ENCODE results near the gene ITGB1. TPM values are rescaled to one million over a fixed set of nuclear protein-coding genes. Genes with fewer than 3 reads are reported as not detected.
A peak's percentile ranks its signal among the peaks of the same experiment; 100 is the strongest.

The ITGB1 gene
- total RNA-seq, 1 experiment from 2014 or later, result 317 TPM

DNA sequence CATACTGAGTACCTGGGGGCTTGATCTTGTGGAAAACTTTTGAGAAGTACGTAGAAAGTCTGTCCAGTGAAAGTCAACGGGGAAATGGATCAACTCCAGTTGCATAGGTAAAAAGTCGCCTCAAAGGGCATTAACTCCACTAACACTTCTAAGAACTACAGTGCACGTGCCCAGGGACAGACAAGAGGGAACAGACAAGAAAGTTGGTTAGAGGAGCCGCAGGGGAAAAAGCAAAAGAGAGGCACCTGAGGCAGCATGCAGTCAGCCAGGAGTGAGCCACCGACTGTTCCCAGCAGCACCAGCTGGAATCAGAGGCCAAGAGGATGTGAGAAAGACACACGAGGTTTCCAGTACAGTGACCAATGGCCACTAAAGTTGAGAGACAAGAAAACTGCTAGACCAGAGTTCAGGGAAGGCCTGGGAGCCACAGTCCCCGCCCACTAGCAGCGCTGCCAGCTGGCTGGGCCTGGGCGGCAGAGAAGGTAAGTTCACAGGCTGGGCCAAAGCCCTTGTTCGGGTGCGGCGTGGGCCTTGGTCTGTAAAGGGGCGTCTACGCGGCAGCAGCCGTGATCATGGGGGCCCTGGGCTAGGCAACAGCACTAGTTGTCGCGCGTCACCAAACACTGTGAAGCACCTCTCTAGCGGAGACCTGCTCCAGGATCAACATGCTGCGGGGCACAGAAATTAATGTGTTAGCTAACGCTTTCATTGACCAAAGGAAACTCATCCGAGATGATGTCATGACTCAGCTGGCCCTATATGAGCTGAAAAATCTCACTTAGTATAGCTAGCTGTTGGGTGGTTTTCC, 14.0 kb downstream of the ITGB1 start:
- Mint-ChIP-seq H3K27ac (peak overlapping the region; percentile 80), H3K36me3 (no peaks in the 10 kb centered on the region), H3K4me3 (no peak overlapping the region), H3K27me3 (ENCODE audit: low read depth) (no peaks in the 10 kb centered on the region), H3K4me1 (peaks cover 80% of the 10 kb centered on the region), H3K9me3 (no peaks in the 10 kb centered on the region)
- DNase-seq (ENCODE audit: low spot score) (peak; percentile 32), ATAC-seq (peak; percentile 86)
- POLR2A ChIA-PET, result interaction anchor here (0.6 to 1.3 kb wide), 3 partner anchors 11 to 52 kb away, joined by 3 read pairs; no protein-coding TSS in a partner anchor
- no peak for TF ChIP-seq ZNF219 (CRISPR knock-in tag; IDR thresholded peaks at IDR 0.05; ENCODE audit: borderline replicate concordance)
- TF ChIP-seq, protein P1, sequence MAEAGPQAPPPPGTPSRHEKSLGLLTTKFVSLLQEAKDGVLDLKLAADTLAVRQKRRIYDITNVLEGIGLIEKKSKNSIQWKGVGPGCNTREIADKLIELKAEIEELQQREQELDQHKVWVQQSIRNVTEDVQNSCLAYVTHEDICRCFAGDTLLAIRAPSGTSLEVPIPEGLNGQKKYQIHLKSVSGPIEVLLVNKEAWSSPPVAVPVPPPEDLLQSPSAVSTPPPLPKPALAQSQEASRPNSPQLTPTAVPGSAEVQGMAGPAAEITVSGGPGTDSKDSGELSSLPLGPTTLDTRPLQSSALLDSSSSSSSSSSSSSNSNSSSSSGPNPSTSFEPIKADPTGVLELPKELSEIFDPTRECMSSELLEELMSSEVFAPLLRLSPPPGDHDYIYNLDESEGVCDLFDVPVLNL (CRISPR knock-in tag; IDR thresholded peaks at IDR 0.05; ENCODE audit: borderline replicate concordance, low read depth), result no peak
- peak; percentile 30; the same call in 1 of the 2 replicates for TF ChIP-seq GABPB1 (CRISPR knock-in tag; IDR thresholded peaks at IDR 0.05)
- no peak for TF ChIP-seq GTF2I (CRISPR knock-in tag; conservative IDR thresholded peaks at IDR 0.05)
- TF ChIP-seq, protein P2, sequence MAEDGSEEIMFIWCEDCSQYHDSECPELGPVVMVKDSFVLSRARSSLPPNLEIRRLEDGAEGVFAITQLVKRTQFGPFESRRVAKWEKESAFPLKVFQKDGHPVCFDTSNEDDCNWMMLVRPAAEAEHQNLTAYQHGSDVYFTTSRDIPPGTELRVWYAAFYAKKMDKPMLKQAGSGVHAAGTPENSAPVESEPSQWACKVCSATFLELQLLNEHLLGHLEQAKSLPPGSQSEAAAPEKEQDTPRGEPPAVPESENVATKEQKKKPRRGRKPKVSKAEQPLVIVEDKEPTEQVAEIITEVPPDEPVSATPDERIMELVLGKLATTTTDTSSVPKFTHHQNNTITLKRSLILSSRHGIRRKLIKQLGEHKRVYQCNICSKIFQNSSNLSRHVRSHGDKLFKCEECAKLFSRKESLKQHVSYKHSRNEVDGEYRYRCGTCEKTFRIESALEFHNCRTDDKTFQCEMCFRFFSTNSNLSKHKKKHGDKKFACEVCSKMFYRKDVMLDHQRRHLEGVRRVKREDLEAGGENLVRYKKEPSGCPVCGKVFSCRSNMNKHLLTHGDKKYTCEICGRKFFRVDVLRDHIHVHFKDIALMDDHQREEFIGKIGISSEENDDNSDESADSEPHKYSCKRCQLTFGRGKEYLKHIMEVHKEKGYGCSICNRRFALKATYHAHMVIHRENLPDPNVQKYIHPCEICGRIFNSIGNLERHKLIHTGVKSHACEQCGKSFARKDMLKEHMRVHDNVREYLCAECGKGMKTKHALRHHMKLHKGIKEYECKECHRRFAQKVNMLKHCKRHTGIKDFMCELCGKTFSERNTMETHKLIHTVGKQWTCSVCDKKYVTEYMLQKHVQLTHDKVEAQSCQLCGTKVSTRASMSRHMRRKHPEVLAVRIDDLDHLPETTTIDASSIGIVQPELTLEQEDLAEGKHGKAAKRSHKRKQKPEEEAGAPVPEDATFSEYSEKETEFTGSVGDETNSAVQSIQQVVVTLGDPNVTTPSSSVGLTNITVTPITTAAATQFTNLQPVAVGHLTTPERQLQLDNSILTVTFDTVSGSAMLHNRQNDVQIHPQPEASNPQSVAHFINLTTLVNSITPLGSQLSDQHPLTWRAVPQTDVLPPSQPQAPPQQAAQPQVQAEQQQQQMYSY (CRISPR knock-in tag; IDR thresholded peaks at IDR 0.05), result no peak
- TF ChIP-seq, protein P3, sequence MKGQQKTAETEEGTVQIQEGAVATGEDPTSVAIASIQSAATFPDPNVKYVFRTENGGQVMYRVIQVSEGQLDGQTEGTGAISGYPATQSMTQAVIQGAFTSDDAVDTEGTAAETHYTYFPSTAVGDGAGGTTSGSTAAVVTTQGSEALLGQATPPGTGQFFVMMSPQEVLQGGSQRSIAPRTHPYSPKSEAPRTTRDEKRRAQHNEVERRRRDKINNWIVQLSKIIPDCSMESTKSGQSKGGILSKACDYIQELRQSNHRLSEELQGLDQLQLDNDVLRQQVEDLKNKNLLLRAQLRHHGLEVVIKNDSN (CRISPR knock-in tag; IDR thresholded peaks at IDR 0.05), result no peak
- TF ChIP-seq ZNF396 (CRISPR knock-in tag; IDR thresholded peaks at IDR 0.05; ENCODE audit: borderline replicate concordance), result no peak
- CTCF ChIA-PET, result interaction anchor here (3.3 kb wide), 1 partner anchor 65 kb away, joined by 11 read pairs; no protein-coding TSS in a partner anchor

DNA sequence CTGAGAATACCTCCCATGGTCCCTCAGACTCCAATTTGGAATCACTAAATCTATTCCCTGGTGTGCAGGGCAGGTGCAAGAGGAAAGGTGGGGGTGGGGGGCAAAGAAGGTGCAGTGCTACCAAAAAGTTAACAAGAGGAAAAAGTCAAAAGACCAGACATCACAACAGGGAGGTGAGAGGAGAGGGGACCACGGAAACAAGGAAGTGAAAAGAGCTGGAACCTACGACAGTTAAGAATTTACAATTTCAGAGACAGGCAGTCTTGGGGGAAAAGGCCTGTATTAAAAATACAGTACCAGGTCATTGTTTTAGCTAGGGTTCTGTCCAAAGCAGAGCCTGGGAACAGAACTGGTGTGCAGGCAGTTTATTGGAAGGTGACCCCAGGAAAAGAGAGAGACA, 14.6 kb downstream of the ITGB1 start:
- Mint-ChIP-seq H3K36me3 (no peaks in the 10 kb centered on the region), H3K4me1 (peaks cover 80% of the 10 kb centered on the region), H3K27me3 (ENCODE audit: low read depth) (no peaks in the 10 kb centered on the region), H3K9me3 (no peaks in the 10 kb centered on the region), H3K27ac (peak overlapping the region; percentile 80), H3K4me3 (no peak overlapping the region)
- POLR2A ChIA-PET, result interaction anchor here (1.0 kb wide), 1 partner anchor 12 kb away, joined by 3 read pairs; no protein-coding TSS in a partner anchor
- CTCF ChIA-PET, result interaction anchor here (3.3 kb wide), 1 partner anchor 65 kb away, joined by 11 read pairs; no protein-coding TSS in a partner anchor
- ATAC-seq, result no peak
- no peak for DNase-seq (ENCODE audit: low spot score)
- TF ChIP-seq CREB1 (CRISPR knock-in tag; IDR thresholded peaks at IDR 0.05), result no peak
- no peak for TF ChIP-seq NFYB (CRISPR knock-in tag; conservative IDR thresholded peaks at IDR 0.05; ENCODE audit: low read depth)
- TF ChIP-seq, protein P3 (CRISPR knock-in tag; IDR thresholded peaks at IDR 0.05), result no peak
- no peak for TF ChIP-seq ESRRA (CRISPR knock-in tag; IDR thresholded peaks at IDR 0.05; ENCODE audit: borderline replicate concordance)
- TF ChIP-seq, protein P4, sequence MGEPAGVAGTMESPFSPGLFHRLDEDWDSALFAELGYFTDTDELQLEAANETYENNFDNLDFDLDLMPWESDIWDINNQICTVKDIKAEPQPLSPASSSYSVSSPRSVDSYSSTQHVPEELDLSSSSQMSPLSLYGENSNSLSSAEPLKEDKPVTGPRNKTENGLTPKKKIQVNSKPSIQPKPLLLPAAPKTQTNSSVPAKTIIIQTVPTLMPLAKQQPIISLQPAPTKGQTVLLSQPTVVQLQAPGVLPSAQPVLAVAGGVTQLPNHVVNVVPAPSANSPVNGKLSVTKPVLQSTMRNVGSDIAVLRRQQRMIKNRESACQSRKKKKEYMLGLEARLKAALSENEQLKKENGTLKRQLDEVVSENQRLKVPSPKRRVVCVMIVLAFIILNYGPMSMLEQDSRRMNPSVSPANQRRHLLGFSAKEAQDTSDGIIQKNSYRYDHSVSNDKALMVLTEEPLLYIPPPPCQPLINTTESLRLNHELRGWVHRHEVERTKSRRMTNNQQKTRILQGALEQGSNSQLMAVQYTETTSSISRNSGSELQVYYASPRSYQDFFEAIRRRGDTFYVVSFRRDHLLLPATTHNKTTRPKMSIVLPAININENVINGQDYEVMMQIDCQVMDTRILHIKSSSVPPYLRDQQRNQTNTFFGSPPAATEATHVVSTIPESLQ (CRISPR knock-in tag; IDR thresholded peaks at IDR 0.05), result no peak
- no peak for TF ChIP-seq NFATC4 (CRISPR knock-in tag; IDR thresholded peaks at IDR 0.05)
- no peak for TF ChIP-seq OVOL2 (CRISPR knock-in tag; IDR thresholded peaks at IDR 0.05; ENCODE audit: borderline replicate concordance)
- TF ChIP-seq, protein P5, sequence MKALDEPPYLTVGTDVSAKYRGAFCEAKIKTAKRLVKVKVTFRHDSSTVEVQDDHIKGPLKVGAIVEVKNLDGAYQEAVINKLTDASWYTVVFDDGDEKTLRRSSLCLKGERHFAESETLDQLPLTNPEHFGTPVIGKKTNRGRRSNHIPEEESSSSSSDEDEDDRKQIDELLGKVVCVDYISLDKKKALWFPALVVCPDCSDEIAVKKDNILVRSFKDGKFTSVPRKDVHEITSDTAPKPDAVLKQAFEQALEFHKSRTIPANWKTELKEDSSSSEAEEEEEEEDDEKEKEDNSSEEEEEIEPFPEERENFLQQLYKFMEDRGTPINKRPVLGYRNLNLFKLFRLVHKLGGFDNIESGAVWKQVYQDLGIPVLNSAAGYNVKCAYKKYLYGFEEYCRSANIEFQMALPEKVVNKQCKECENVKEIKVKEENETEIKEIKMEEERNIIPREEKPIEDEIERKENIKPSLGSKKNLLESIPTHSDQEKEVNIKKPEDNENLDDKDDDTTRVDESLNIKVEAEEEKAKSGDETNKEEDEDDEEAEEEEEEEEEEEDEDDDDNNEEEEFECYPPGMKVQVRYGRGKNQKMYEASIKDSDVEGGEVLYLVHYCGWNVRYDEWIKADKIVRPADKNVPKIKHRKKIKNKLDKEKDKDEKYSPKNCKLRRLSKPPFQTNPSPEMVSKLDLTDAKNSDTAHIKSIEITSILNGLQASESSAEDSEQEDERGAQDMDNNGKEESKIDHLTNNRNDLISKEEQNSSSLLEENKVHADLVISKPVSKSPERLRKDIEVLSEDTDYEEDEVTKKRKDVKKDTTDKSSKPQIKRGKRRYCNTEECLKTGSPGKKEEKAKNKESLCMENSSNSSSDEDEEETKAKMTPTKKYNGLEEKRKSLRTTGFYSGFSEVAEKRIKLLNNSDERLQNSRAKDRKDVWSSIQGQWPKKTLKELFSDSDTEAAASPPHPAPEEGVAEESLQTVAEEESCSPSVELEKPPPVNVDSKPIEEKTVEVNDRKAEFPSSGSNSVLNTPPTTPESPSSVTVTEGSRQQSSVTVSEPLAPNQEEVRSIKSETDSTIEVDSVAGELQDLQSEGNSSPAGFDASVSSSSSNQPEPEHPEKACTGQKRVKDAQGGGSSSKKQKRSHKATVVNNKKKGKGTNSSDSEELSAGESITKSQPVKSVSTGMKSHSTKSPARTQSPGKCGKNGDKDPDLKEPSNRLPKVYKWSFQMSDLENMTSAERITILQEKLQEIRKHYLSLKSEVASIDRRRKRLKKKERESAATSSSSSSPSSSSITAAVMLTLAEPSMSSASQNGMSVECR (CRISPR knock-in tag; IDR thresholded peaks at IDR 0.05; ENCODE audit: borderline replicate concordance), result no peak
- TF ChIP-seq ZNF121 (CRISPR knock-in tag; IDR thresholded peaks at IDR 0.05), result no peak
- TF ChIP-seq, protein P6, sequence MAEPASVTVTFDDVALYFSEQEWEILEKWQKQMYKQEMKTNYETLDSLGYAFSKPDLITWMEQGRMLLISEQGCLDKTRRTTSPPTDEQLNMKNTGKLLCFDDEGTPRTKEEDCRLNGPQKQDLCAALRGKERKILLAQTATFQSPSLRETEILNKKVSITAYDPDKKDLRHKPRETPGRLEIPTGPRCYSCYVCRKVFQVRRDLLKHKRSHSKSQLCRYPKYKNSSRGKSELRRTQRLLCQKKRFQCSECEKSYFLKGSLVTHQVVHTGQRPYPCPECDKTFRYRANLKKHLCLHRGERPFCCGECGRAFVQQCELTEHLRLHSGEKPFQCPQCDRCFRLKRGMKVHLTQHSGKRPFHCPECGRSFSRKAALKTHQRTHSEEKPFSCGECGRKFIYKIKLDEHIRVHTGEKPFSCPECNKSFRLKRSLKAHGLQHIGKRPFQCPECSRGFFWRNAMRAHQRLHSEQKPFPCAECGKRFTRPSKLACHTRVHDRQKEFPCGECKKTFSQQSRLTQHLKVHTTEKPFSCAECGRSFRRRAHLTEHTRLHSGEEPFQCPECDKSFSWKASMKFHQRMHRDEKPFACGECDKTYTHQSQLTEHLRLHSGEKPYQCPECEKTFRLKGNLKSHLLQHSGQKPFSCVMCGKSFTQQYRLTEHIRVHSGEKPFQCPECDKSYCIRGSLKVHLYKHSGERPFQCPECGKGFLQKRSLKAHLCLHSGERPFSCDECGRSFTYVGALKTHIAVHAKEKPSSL (CRISPR knock-in tag; conservative IDR thresholded peaks at IDR 0.05), result no peak
- no peak for TF ChIP-seq NR1H2 (CRISPR knock-in tag; IDR thresholded peaks at IDR 0.05)

All from WTC11 (cell line).